HUES48 (cell line): ENCODE results near the gene JRKL.
A peak's percentile ranks its signal among the peaks of the same experiment; 100 is the strongest.
"Not testable (repeated sequence)": the region's sequence is repeated elsewhere in the genome, so short reads cannot be mapped to it uniquely, and the experiment has no call there.

Experiments
- H3K27ac ChIP-seq: one replicate; pipeline ENCODE4 v1.7.0; 2013; ENCODE audit warnings: low read depth, low read length, inconsistent platforms
- H3K27me3 ChIP-seq: 2 replicates; pipeline ENCODE4 v1.6.1; 2013; ENCODE audit warnings: mild to moderate bottlenecking, low read length; ENCODE audit not compliant: control insufficient read depth, insufficient read depth
- H3K36me3 ChIP-seq: 2 replicates; pipeline ENCODE4 v1.6.1; 2013; ENCODE audit warnings: low read length; ENCODE audit not compliant: control insufficient read depth, insufficient read depth
- H3K4me1 ChIP-seq: 2 replicates; pipeline ENCODE4 v1.6.1; 2013; ENCODE audit warnings: mild to moderate bottlenecking, low read length; ENCODE audit not compliant: control insufficient read depth, insufficient read depth
- H3K4me3 ChIP-seq: 2 replicates; pipeline ENCODE4 v1.5.1; 2013; ENCODE audit warnings: mild to moderate bottlenecking, low read depth, low read length
- H3K9ac ChIP-seq: 2 replicates; pipeline ENCODE4 v1.6.1; 2013; ENCODE audit warnings: mild to moderate bottlenecking, low read depth, low read length, moderate library complexity
- H3K9me3 ChIP-seq: 2 replicates; pipeline ENCODE4 v1.6.1; 2013; ENCODE audit warnings: low read length; ENCODE audit not compliant: control insufficient read depth, insufficient read depth

JRKL gene

GRCh38 chr11:96396637-96397036, 6.8 kb downstream of the JRKL start:
- Histone ChIP-seq H3K27me3 (no peaks in the 10 kb centered on the region), H3K4me1 (0 out of 2 replicates have a peak, but pooled peaks cover 2% of the 10 kb centered on the region), H3K27ac (no peak overlapping the region), H3K4me3 (no peak overlapping the region), H3K9me3 (no peaks in the 10 kb centered on the region), H3K36me3 (no peaks in the 10 kb centered on the region), H3K9ac (no peak overlapping the region)

GRCh38 chr11:96397863-96398262, 8.1 kb downstream of the JRKL start:
- Histone ChIP-seq H3K27ac (no peak overlapping the region), H3K36me3 (no peaks in the 10 kb centered on the region), H3K27me3 (no peaks in the 10 kb centered on the region), H3K9ac (no peak overlapping the region), H3K4me1 (0 out of 2 replicates have a peak, but pooled peaks cover 2% of the 10 kb centered on the region), H3K4me3 (no peak overlapping the region), H3K9me3 (no peaks in the 10 kb centered on the region)

GRCh38 chr11:96400697-96401096, 10.9 kb downstream of the JRKL start:
- H3K27ac ChIP-seq, result no peak overlapping the region
- no peaks in the 10 kb centered on the region for H3K27me3 ChIP-seq
- no peak overlapping the region for H3K9ac ChIP-seq
- H3K9me3 ChIP-seq, result no peaks in the 10 kb centered on the region
- H3K4me3 ChIP-seq, result no peak overlapping the region
- H3K36me3 ChIP-seq, result no peaks in the 10 kb centered on the region
- no peaks in the 10 kb centered on the region for H3K4me1 ChIP-seq

GRCh38 chr11:96411412-96411811, 21.6 kb downstream of the JRKL start:
- H3K9ac ChIP-seq, result peak overlapping the region; percentile 70; the same call in 1 of the 2 replicates
- H3K27me3 ChIP-seq, H3K9me3 ChIP-seq, H3K36me3 ChIP-seq, H3K27ac ChIP-seq, H3K4me1 ChIP-seq: not testable (repeated sequence)
- H3K4me3 ChIP-seq, result peak overlapping the region; percentile 57

GRCh38 chr11:96412761-96413381, 23.1 kb downstream of the JRKL start:
- no peaks in the 10 kb centered on the region for H3K36me3 ChIP-seq
- peaks cover 4% of the 10 kb centered on the region; the same call in 1 of the 2 replicates for H3K9me3 ChIP-seq
- H3K9ac ChIP-seq, result no peak overlapping the region

GRCh38 chr11:96413408-96413807, 23.6 kb downstream of the JRKL start:
- Histone ChIP-seq H3K9me3 (peaks cover 4% of the 10 kb centered on the region; the same call in 1 of the 2 replicates), H3K4me3 (no peak overlapping the region), H3K4me1 (no peaks in the 10 kb centered on the region), H3K27me3 (no peaks in the 10 kb centered on the region), H3K9ac (no peak overlapping the region), H3K36me3 (no peaks in the 10 kb centered on the region), H3K27ac (no peak overlapping the region)

More at GRCh38 chr11:96412761-96413381, 23.1 kb downstream of the JRKL start:
- no peaks in the 10 kb centered on the region for H3K4me1 ChIP-seq
- no peaks in the 10 kb centered on the region for H3K27me3 ChIP-seq
- no peak overlapping the region for H3K4me3 ChIP-seq
- no peak overlapping the region for H3K27ac ChIP-seq

- H3K4me1 ChIP-seq, result peaks cover 9% of the 10 kb centered on the region
- no peaks in the 10 kb centered on the region for H3K36me3 ChIP-seq
- H3K4me3 ChIP-seq, result no peak overlapping the region
- H3K27me3 ChIP-seq, result no peaks in the 10 kb centered on the region
- no peak overlapping the region for H3K9ac ChIP-seq
- no peaks in the 10 kb centered on the region for H3K9me3 ChIP-seq
- no peak overlapping the region for H3K27ac ChIP-seq
Observed at GRCh38 chr11:96424693-96425092, 34.9 kb downstream of the JRKL start.

GRCh38 chr11:96430668-96431067, 40.9 kb downstream of the JRKL start:
- Histone ChIP-seq H3K9ac (no peak overlapping the region), H3K4me3 (no peak overlapping the region), H3K36me3 (no peaks in the 10 kb centered on the region), H3K9me3 (no peaks in the 10 kb centered on the region), H3K27me3 (no peaks in the 10 kb centered on the region), H3K27ac (no peak overlapping the region), H3K4me1 (peaks cover 9% of the 10 kb centered on the region)

GRCh38 chr11:96432654-96433053, 42.8 kb downstream of the JRKL start:
- not testable (repeated sequence) for H3K36me3 ChIP-seq, H3K27me3 ChIP-seq, H3K4me3 ChIP-seq, H3K27ac ChIP-seq, H3K9me3 ChIP-seq, H3K9ac ChIP-seq, H3K4me1 ChIP-seq
